ENCODE measurements around the gene SLC4A2.

Gene SLC4A2

GRCh38 chr7:151062399-151063211, 3.2 kb downstream of the SLC4A2 start:
- in situ Hi-C loops (cut with MboI; ENCODE audit: low sequenced_read_pairs) = no loop called here

GRCh38 chr7:151063212-151063561, 3.8 kb downstream of the SLC4A2 start:
- in situ Hi-C loops (cut with MboI; ENCODE audit: low sequenced_read_pairs) = no loop called here

GRCh38 chr7:151064454-151064853, 5.1 kb downstream of the SLC4A2 start:
- in situ Hi-C loops (cut with MboI; ENCODE audit: low sequenced_read_pairs) = no loop called here

GRCh38 chr7:151064993-151065392, 5.6 kb downstream of the SLC4A2 start:
- in situ Hi-C loops (cut with MboI; ENCODE audit: low sequenced_read_pairs) = no loop called here

GRCh38 chr7:151065516-151065915, 6.1 kb downstream of the SLC4A2 start:
- in situ Hi-C loops (cut with MboI; ENCODE audit: low sequenced_read_pairs) = no loop called here

DNA sequence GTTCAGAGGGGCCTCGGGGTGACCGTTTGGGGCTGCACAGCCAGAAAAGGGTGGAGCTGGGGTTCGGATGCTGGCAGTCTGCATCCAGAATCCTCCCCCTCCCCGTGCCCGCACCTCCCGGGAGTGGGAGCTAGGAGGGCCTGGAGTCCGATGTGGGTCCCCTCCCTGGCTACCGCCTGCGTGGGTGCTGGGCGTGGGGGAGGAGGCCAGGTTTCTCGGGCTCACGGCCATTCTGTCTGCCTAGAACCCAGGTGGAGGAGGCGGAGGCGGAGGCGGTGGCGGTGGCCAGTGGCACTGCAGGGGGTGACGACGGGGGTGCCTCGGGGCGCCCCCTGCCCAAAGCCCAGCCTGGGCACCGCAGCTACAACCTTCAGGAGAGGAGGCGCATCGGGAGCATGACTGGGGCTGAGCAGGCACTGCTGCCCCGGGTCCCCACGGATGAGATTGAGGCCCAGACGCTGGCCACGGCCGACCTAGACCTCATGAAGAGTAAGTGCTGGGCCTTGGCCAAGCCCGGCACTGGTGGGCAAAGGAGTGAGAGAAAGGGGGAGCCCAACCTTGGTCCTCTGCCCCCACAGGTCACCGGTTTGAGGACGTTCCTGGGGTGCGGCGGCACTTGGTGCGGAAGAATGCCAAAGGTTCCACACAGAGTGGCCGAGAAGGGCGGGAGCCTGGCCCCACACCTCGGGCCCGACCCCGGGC, 7.0 kb downstream of the SLC4A2 start:
- in situ Hi-C loops (cut with MboI; ENCODE audit: low sequenced_read_pairs) = no loop called here

DNA sequence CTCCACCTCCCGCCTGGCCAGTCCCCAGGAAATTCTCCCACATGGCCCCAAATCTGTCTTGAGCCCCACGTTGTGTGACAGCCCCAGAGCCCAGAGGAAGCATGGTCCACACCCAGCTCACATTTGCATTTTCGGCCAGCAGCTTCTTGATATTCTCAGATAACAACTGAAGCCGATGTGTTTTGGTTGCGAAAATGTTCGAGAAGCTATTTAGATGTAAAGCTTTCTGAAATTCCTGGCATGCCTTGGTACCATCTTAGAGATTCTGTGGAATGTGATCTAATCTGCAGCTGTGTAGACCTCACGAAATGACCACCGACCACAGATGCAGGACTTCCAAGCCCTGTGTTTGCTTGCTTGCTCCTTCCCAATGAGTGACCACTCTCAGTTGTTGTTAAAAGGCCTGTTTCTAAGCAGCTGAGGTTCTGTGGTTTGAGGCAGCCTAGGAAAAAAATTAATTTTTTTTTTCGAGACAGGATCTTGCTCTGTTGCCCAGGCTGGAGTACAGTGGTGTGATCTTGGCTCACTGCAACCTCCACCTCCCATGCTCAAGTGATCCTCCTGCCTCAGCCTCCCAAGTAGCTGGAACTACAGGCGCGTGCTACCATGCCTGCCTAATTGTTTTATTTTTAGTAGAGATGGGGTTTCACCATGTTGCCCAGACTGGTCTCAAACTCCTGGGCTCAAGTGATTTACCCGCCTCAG, 8.8 kb downstream of the SLC4A2 start:
- in situ Hi-C loops (cut with MboI; ENCODE audit: low sequenced_read_pairs) = no loop called here

- in situ Hi-C loops (cut with MboI; ENCODE audit: low sequenced_read_pairs) = no loop called here
Observed at GRCh38 chr7:151069841-151070573, 10.6 kb downstream of the SLC4A2 start.

DNA sequence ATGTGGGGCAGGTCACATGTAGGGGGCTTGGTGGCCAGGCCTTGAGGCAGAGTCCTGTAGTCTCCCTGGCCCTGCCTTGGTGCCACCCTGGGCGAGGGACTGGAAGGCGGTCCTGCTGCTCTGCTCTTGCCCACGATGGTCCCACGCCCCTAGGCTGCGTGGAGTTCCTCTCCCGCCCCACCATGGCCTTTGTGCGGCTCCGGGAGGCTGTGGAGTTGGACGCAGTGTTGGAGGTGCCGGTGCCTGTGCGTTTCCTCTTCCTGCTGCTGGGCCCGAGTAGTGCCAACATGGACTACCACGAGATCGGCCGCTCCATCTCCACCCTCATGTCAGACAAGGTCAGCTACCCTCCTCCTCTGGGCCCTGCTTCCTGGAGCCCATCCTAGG, 11.2 kb downstream of the SLC4A2 start:
- in situ Hi-C loops (cut with MboI; ENCODE audit: low sequenced_read_pairs) = no loop called here

GRCh38 chr7:151071032-151071866, 11.9 kb downstream of the SLC4A2 start:
- in situ Hi-C loops (cut with MboI; ENCODE audit: low sequenced_read_pairs) = no loop called here

- in situ Hi-C loops (cut with MboI; ENCODE audit: low sequenced_read_pairs) = no loop called here
Observed at GRCh38 chr7:151073990-151074389, 14.6 kb downstream of the SLC4A2 start.

DNA sequence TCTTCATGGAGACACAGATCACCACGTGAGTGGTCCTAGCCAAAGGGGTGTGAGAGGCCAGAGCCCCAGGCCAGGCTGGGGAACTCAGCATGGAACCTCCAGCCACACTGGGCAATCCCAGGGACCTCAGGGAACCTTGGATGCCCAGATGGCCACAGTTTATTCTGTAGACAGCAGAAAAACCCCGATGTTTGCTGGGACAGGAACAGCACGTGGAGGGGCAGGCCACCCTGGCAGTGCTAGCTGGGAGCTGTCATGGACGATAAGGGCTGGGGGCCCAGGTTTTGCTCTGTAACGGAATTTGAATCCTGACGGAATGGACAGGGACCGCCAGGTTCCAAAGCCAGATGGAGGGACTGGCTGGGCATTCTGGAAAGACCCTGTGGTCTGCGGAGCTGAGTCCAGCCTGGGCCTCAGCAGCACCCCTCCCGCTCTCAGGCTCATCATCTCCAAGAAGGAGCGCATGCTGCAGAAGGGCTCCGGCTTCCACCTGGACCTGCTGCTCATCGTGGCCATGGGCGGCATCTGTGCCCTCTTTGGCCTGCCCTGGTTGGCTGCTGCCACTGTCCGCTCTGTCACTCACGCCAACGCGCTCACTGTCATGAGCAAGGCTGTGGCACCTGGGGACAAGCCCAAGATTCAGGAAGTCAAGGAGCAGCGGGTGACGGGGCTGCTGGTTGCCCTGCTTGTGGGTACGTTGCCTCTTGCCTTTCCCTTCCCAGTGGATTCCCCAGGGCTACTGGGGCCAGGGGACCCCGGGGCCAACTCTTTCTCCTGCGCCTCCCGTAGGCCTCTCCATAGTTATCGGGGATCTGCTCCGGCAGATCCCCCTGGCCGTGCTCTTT, 15.7 kb downstream of the SLC4A2 start:
- in situ Hi-C loops (cut with MboI; ENCODE audit: low sequenced_read_pairs) = no loop called here

DNA sequence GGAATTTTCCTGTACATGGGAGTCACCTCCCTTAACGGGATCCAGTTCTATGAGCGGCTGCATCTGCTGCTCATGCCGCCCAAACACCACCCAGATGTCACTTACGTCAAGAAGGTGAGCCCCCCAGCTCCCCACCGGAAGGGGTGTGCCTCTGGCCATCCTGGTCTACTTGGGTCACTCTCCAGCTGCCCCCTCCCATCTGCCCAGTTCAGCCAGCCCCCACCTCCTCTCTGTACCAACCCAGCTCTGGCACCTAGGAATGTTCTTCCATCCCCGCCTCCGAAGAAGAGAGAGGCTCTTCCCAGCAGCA, 16.2 kb downstream of the SLC4A2 start:
- in situ Hi-C loops (cut with MboI; ENCODE audit: low sequenced_read_pairs) = no loop called here

DNA sequence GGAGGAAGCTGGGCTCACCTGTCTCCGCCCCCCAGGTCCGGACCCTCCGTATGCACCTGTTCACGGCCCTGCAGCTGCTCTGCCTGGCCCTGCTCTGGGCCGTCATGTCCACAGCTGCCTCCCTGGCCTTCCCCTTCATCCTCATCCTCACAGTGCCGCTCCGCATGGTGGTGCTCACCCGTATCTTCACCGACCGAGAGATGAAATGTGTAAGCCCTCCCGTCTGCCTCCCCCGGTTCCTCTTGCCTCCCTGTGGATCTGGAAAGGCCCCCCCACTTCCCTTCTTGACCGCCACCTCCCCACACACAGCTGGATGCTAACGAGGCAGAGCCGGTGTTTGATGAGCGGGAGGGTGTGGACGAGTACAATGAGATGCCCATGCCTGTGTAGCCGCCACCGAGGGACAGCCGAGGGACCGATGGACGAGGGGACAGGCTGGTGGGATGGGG, 16.6 kb downstream of the SLC4A2 start:
- in situ Hi-C loops (cut with MboI; ENCODE audit: low sequenced_read_pairs) = no loop called here

GRCh38 chr7:151076863-151077704, 17.7 kb downstream of the SLC4A2 start:
- in situ Hi-C loops (cut with MboI; ENCODE audit: low sequenced_read_pairs) = no loop called here

- in situ Hi-C loops (cut with MboI; ENCODE audit: low sequenced_read_pairs) = no loop called here
Observed at GRCh38 chr7:151077705-151078232, 18.4 kb downstream of the SLC4A2 start.

- in situ Hi-C loops (cut with MboI; ENCODE audit: low sequenced_read_pairs) = no loop called here
Observed at GRCh38 chr7:151078233-151079040, 19.0 kb downstream of the SLC4A2 start.
